Prostate gland (tissue), 2 donors: ENCODE data around the gene CNST. TPM values are rescaled to one million over a fixed set of nuclear protein-coding genes. Genes with fewer than 3 reads are reported as not detected.
"Not testable (repeated sequence)": the region's sequence is repeated elsewhere in the genome, so short reads cannot be mapped to it uniquely, and the experiment has no call there.

Source experiments
- DNase-seq: peaks from one replicate; pipeline ENCODE4 v3.0.0-alpha.2; 2019; ENCODE audit warnings: low spot score
- H3K27ac ChIP-seq, 2 donors: fragments of 200-600 bp; sonication (generic); 2 replicates each; pipeline ENCODE4 v1.5.1; 2017 to 2019
- H3K27me3 ChIP-seq: fragments of 200-600 bp; sonication (generic); replicated peaks from 2 replicates; pipeline ENCODE4 v1.5.1; 2019; ENCODE audit not compliant: insufficient read depth
- H3K36me3 ChIP-seq, 2 donors: fragments of 200-600 bp; sonication (generic); 1 replicate in 1 of 2; 2 replicates in 1 of 2; pipeline versions ENCODE4 v1.5.1 to v1.8.1; 2017 to 2019
- H3K4me1 ChIP-seq: fragments of 200-600 bp; sonication (generic); replicated peaks from 2 replicates; pipeline ENCODE4 v1.5.1; 2019
- H3K4me3 ChIP-seq, 2 donors: fragments of 200-600 bp; sonication (generic); 2 replicates each; pipeline ENCODE4 v1.5.1; 2017 to 2019
- H3K9me3 ChIP-seq: fragments of 200-600 bp; sonication (generic); 2 replicates; pipeline ENCODE4 v1.5.1; 2017
- POLR2A ChIP-seq: fragments of 450-650 bp; IDR thresholded peaks from one replicate; pipeline ENCODE4 v1.6.1; 2016; ENCODE audit warnings: antibody characterized with exemption, mild to moderate bottlenecking
- POLR2AphosphoS5 ChIP-seq: sonication (generic); formaldehyde crosslinking; IDR thresholded peaks from one replicate; pipeline ENCODE4 v1.6.1; 2017; ENCODE audit warnings: antibody characterized with exemption
- WGBS: methylation state at CpG from one replicate; pipeline ENCODE4 v1.1.5; 2018; 5-methylcytosine and 5-hydroxymethylcytosine counted together
- intact Hi-C: fragments of 100-400 bp; cut with DNase I; formaldehyde crosslinking; loops from one replicate; pipeline ENCODE4 v1.14.2; 2022
- total RNA-seq, 2 donors: library from RNA; depleted of rRNA; stranded (reverse); fragments of >200 nt; gene quantifications; one replicate each; pipeline ENCODE4 v1.1.0, GENCODE V29; 2016
- TF ChIP-seq, protein P1 (sequence below), 4 experiments: fragments of 200-600 bp in 2 of 4; fragments of 450-650 bp in 2 of 4; sonication (generic) in 2 of 4; IDR thresholded peaks; 1 replicate in 3 of 4; 2 replicates in 1 of 4; pipeline ENCODE4 v1.5.1; 2016 to 2019; ENCODE audit warnings: antibody characterized with exemption in 4 of 4, mild to moderate bottlenecking in 2 of 4, moderate library complexity in 2 of 4

CNST gene
- total RNA-seq, 2 donors from 2014 or later = 19.4 to 52.6 TPM

DNA sequence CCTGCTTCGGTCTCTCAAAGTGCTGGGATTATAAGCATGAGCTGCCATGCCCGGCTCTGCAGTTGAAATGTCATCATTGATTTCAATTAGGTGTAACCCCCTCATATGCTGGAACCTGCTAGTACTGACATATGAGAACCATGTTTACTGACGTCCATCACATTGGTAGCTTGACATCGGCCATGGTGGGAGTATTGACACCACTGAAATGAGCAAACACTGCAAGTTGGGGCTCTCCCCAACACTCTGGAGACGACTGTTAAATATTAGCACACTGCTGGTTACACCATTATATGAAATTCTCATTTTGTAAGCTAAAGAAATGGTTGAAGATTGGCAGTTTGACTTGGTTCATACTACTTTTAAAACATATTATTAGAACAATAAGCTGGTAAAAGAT is 63.7 kb downstream of the CNST start:
- Histone ChIP-seq H3K9me3 (no peaks in the 10 kb centered on the region), H3K4me3 (no peak overlapping the region), H3K36me3 (no peaks in the 10 kb centered on the region), H3K27me3 (no peaks in the 10 kb centered on the region), H3K4me1 (no peaks in the 10 kb centered on the region), H3K27ac (no peak overlapping the region)
- TF ChIP-seq, protein P1, sequence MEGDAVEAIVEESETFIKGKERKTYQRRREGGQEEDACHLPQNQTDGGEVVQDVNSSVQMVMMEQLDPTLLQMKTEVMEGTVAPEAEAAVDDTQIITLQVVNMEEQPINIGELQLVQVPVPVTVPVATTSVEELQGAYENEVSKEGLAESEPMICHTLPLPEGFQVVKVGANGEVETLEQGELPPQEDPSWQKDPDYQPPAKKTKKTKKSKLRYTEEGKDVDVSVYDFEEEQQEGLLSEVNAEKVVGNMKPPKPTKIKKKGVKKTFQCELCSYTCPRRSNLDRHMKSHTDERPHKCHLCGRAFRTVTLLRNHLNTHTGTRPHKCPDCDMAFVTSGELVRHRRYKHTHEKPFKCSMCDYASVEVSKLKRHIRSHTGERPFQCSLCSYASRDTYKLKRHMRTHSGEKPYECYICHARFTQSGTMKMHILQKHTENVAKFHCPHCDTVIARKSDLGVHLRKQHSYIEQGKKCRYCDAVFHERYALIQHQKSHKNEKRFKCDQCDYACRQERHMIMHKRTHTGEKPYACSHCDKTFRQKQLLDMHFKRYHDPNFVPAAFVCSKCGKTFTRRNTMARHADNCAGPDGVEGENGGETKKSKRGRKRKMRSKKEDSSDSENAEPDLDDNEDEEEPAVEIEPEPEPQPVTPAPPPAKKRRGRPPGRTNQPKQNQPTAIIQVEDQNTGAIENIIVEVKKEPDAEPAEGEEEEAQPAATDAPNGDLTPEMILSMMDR (IDR thresholded peaks at IDR 0.05) = no peak
- TF ChIP-seq POLR2A (no peak), POLR2AphosphoS5 (no peak)
- intact Hi-C loops = no loop called here
- no peak for DNase-seq
- WGBS = 79% methylated on average over 5 of the region's 5 CpGs

DNA sequence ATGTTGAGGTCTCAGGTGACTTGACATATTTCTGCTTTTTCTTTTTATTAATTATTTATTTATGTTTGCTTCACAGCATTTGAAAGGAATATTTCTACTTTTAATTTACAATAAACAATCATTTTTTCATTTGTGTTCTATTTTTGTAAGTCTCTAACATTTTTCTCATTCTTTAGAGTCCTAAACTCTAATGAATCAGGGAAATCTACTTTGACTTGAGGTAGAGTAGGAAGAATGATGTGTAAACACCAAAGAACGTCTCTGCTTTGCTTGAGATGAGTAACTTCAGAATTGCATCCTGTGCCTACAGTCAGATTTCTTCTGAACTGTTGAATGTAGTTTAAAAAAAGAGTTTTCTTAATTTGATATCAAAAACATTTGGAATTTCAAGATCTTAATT is 65.2 kb downstream of the CNST start:
- Histone ChIP-seq H3K4me1 (no peaks in the 10 kb centered on the region), H3K36me3 (no peaks in the 10 kb centered on the region), H3K27ac (no peak overlapping the region), H3K27me3 (no peaks in the 10 kb centered on the region), H3K4me3 (no peak overlapping the region), H3K9me3 (no peaks in the 10 kb centered on the region)
- no peak for DNase-seq
- 30% methylated on average over 1 of the region's 1 CpG for WGBS
- intact Hi-C loops = no loop called here
- TF ChIP-seq POLR2AphosphoS5 = no peak
- TF ChIP-seq, protein P1 (IDR thresholded peaks at IDR 0.05) = no peak
- TF ChIP-seq POLR2A = no peak

DNA sequence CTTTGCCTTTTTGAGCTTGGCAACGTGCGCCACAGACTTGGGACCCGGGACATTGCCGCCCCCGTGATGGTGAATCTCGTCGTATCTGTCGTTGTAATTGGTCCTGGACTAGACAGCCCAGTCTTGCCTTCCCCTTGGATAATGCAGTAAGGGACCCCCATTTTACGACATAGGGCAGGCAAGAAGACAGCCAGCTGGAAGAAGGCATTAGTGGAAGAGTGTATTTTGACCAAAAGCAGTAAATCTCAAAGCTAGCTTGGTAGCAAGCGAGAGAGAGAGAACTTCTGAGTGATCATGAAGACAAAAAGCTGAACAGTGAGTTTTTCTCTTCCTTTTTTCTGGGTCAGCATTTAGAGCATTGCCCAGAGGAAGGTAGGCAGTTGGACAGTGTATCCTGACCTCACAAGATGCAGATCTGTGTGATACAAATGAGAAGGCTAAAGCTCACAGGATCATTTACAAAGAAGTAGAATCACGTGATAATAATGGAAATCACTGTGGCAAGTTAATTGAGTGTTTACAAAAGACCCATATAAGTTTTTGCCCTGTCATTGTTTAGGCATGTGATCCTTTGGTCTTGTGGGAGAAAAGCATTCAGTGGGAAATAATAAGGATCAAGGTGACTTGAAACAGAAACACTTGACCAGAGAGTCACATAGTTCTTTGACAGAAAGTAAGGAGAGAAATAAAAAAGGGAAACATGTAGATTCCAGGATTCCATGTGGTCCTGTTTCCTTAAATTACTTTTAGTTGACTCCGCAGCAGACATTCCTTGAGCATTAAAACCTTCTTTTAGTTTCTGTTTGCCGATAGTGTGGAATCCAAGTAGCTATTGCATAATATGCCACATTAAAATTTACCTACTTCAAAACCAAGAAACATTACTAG is 66.3 kb downstream of the CNST start:
- no peak overlapping the region for H3K27ac ChIP-seq
- H3K27me3 ChIP-seq = no peaks in the 10 kb centered on the region
- H3K4me1 ChIP-seq = no peaks in the 10 kb centered on the region
- intact Hi-C loops = no loop called here
- no peak overlapping the region for H3K4me3 ChIP-seq
- DNase-seq = no peak
- TF ChIP-seq POLR2AphosphoS5 (no peak), POLR2A (no peak)
- TF ChIP-seq, protein P1 (IDR thresholded peaks at IDR 0.05) = no peak
- 84% methylated on average over 13 of the region's 13 CpGs for WGBS
- no peaks in the 10 kb centered on the region for H3K36me3 ChIP-seq
- H3K9me3 ChIP-seq = no peaks in the 10 kb centered on the region

DNA sequence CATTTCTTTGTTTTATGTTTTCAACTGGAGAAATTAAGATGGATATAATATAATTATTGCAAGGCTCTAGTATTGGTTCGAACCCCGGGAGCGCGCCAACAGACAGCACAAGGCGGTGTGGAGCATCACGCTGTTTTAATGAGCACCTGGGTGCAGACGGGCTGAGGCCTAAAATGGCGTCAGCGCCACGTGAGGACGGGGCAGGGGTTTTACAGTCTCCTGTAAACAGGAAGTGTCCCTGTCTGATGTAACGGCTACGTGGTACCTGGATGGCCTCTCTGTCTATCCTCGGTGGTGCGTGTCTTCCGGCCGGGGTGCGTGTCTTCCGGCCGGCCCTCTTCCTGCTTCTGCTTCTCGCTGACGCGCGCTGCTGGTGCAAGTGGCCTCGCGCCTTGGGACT is 68.4 kb downstream of the CNST start:
- H3K4me1 ChIP-seq, H3K9me3 ChIP-seq, H3K4me3 ChIP-seq, intact Hi-C loops, H3K27ac ChIP-seq, H3K36me3 ChIP-seq, H3K27me3 ChIP-seq, DNase-seq: not testable (repeated sequence)
- 89% methylated on average over 17 of the region's 26 CpGs for WGBS

DNA sequence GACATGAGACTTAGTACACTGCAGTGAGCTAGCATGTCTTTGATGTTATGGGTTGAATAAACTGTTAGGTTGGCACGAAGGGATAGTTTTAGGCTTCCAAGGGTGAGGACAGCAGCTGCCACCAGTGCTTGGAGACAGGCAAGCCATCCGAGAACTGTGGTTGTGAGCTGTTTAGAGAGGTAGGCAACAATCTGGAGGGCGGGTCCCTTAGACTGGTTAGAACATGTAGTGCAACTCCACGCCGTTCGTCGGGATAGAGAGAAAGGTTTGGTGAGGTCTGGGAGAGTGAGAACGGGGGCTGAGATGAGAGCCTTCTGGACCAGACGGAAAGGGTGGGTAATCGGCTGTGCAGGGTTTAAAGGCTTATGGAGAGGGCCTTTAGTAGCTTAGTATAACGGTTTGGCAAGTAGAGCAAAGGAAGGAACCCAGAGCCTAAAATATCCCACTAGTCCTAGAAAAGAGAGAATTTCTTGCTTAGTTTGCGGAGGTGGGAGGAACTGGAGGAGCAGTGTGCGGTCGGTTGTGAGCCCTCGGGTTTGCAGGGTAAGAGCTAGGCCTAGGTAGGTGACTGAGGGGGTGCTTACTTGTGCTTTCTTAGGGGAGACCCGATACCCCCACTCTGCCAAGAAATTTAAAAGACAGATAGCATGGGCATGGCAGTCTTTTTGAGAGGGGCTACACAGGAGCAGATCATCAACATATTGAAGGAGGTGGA is 72.8 kb downstream of the CNST start:
- no peak for DNase-seq
- H3K4me1 ChIP-seq = no peaks in the 10 kb centered on the region
- H3K27ac ChIP-seq = no peak overlapping the region
- no peaks in the 10 kb centered on the region for H3K9me3 ChIP-seq
- intact Hi-C loops = no loop called here
- no peak overlapping the region for H3K4me3 ChIP-seq
- H3K27me3 ChIP-seq = no peaks in the 10 kb centered on the region
- 74% methylated on average over 16 of the region's 16 CpGs for WGBS
- H3K36me3 ChIP-seq = no peaks in the 10 kb centered on the region
- TF ChIP-seq POLR2A (no peak), POLR2AphosphoS5 (no peak)
- TF ChIP-seq, protein P1 (IDR thresholded peaks at IDR 0.05) = no peak
